Peyer's patch (tissue), 4 donors: ENCODE results near the gene TOX3.

Experiments used
- POLR2A ChIP-seq, 2 donors: fragments of 450-650 bp; IDR thresholded peaks; one replicate each; pipeline ENCODE4 v1.5.1; 2017; ENCODE audit warnings: antibody characterized with exemption in 2 of 2, mild to moderate bottlenecking in 2 of 2, moderate library complexity in 2 of 2
- TF ChIP-seq, protein P1 (sequence below), 6 experiments: fragments of 450-650 bp in 4 of 6; fragments of 200-600 bp in 2 of 6; sonication (generic) in 1 of 6; IDR thresholded peaks; one replicate each; pipeline ENCODE4 v1.5.1; 2017 to 2019; ENCODE audit warnings: antibody characterized with exemption in 6 of 6, mild to moderate bottlenecking in 3 of 6, moderate library complexity in 1 of 6

DNA sequence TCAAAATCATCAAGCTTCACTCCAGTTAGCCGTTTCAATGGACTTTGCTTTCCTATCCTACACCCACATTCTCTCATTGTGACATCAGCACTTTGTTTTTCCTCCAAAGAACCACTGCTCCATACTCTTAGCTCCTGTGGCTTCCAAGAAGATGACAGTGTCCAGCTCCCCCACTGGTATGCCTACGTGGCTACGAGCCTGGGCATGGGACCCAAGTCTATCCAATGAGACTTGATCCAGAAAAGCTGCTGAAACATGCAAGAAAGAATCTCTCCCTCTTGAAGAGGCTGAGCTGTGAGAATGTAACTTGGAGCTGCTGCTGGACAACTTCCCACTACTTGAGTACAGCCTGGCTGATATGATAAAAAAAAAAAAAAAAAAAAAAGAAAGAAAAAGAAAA lies 9.4 kb downstream of the TOX3 start:
- TF ChIP-seq, protein P1, sequence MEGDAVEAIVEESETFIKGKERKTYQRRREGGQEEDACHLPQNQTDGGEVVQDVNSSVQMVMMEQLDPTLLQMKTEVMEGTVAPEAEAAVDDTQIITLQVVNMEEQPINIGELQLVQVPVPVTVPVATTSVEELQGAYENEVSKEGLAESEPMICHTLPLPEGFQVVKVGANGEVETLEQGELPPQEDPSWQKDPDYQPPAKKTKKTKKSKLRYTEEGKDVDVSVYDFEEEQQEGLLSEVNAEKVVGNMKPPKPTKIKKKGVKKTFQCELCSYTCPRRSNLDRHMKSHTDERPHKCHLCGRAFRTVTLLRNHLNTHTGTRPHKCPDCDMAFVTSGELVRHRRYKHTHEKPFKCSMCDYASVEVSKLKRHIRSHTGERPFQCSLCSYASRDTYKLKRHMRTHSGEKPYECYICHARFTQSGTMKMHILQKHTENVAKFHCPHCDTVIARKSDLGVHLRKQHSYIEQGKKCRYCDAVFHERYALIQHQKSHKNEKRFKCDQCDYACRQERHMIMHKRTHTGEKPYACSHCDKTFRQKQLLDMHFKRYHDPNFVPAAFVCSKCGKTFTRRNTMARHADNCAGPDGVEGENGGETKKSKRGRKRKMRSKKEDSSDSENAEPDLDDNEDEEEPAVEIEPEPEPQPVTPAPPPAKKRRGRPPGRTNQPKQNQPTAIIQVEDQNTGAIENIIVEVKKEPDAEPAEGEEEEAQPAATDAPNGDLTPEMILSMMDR (IDR thresholded peaks at IDR 0.05) = no peak
- no peak for TF ChIP-seq POLR2A (IDR thresholded peaks at IDR 0.05)
